C4-2B (cell line): ENCODE data around the gene ZACN.

ENCODE experiments used
- H3K27ac ChIP-seq: fragments of 450-650 bp; 2 replicates; pipeline ENCODE4 v1.5.1; 2017
- CTCF ChIP-seq: fragments of 450-650 bp; conservative IDR thresholded peaks from 2 replicates; pipeline ENCODE4 v1.5.1; 2017; ENCODE audit warnings: mild to moderate bottlenecking
- ZFX ChIP-seq: fragments of 450-650 bp; IDR thresholded peaks from 2 replicates; pipeline ENCODE4 v1.6.1; 2017

The ZACN gene

GRCh38 chr17:76049239-76049638 lies 29.7 kb upstream of the ZACN start:
- H3K27ac ChIP-seq: no peak overlapping the region
- no peak for TF ChIP-seq CTCF
- no peak for TF ChIP-seq ZFX

- TF ChIP-seq ZFX (no peak), CTCF (no peak)
- H3K27ac ChIP-seq: peak overlapping the region; percentile 39
These were observed 29.0 kb upstream of the ZACN start for GRCh38 chr17:76049836-76050537.

- peak overlapping the region; percentile 39 for H3K27ac ChIP-seq
- TF ChIP-seq CTCF (no peak), ZFX (no peak)
These were observed 28.2 kb upstream of the ZACN start for GRCh38 chr17:76050538-76051467.

- H3K27ac ChIP-seq: peak overlapping the region; percentile 47
- TF ChIP-seq CTCF (no peak), ZFX (no peak)
These were observed 27.4 kb upstream of the ZACN start for GRCh38 chr17:76051561-76051960.

- TF ChIP-seq ZFX: no peak
- TF ChIP-seq CTCF: no peak
- no peak overlapping the region for H3K27ac ChIP-seq
These were observed 25.5 kb upstream of the ZACN start for GRCh38 chr17:76053246-76054111.

GRCh38 chr17:76054112-76054476 lies 24.9 kb upstream of the ZACN start:
- H3K27ac ChIP-seq: no peak overlapping the region
- no peak for TF ChIP-seq CTCF
- TF ChIP-seq ZFX: no peak
